A673 (cell line): Measurements from ENCODE around the gene GPR84. TPM values are rescaled to one million over a fixed set of nuclear protein-coding genes. Genes with fewer than 3 reads are reported as not detected.

Experiments used
- BruUV-seq: library from RNA; stranded (reverse); fragments of 400-500 nt; replicated peaks from 2 replicates; lab custom pipeline; 2021; lab: Mats Ljungman, UMichigan
- CTCF ChIA-PET: fragments of 300-600 bp; sonication (Branson Sonifier 250); formaldehyde crosslinking; loops from one replicate; lab custom pipeline; 2022; ENCODE audit warnings: antibody characterized with exemption; lab: Charles Lee
- POLR2A ChIA-PET: fragments of 300-600 bp; sonication (Branson Sonifier 250); formaldehyde crosslinking; loops from one replicate; lab custom pipeline; 2022; ENCODE audit warnings: antibody characterized with exemption; ENCODE audit not compliant: low non-redundant PET; lab: Charles Lee
- DNase-seq: peaks from one replicate; pipeline ENCODE4 v3.0.0-alpha.2; 2015; ENCODE audit warnings: low spot score
- H3K27ac ChIP-seq: fragments of 200-600 bp; sonication (generic); 2 replicates; pipeline ENCODE4 v1.5.1; 2016; ENCODE audit warnings: mixed run types, low read depth, mild to moderate bottlenecking, mixed read lengths, antibody characterized with exemption, low read length; ENCODE audit not compliant: poor library complexity, severe bottlenecking
- H3K27me3 ChIP-seq: fragments of 200-600 bp; sonication (generic); replicated peaks from 2 replicates; pipeline ENCODE4 v1.6.1; 2017; ENCODE audit warnings: mixed run types, low read depth, mild to moderate bottlenecking, mixed read lengths, antibody characterized with exemption, low read length; ENCODE audit not compliant: insufficient read depth, poor library complexity
- H3K36me3 ChIP-seq: fragments of 200-600 bp; sonication (generic); 2 replicates; pipeline ENCODE4 v1.6.1; 2016; ENCODE audit warnings: mixed run types, mild to moderate bottlenecking, mixed read lengths, antibody characterized with exemption, low read length; ENCODE audit not compliant: insufficient read depth, poor library complexity, severe bottlenecking
- H3K4me1 ChIP-seq: fragments of 200-600 bp; sonication (generic); 2 replicates; pipeline ENCODE4 v1.6.1; 2017; ENCODE audit warnings: mixed run types, mild to moderate bottlenecking, mixed read lengths, antibody characterized with exemption, low read length; ENCODE audit not compliant: insufficient read depth, poor library complexity, severe bottlenecking
- H3K4me3 ChIP-seq: fragments of 200-600 bp; sonication (generic); 2 replicates; pipeline ENCODE4 v1.5.1; 2016; ENCODE audit warnings: low read depth, mixed run types, mild to moderate bottlenecking, mixed read lengths, low read length; ENCODE audit not compliant: poor library complexity, severe bottlenecking
- H3K9me3 ChIP-seq: fragments of 200-600 bp; sonication (generic); 2 replicates; pipeline ENCODE4 v1.6.1; 2016; ENCODE audit warnings: mixed run types, low read depth, mild to moderate bottlenecking, mixed read lengths, antibody characterized with exemption, low read length; ENCODE audit not compliant: poor library complexity, severe bottlenecking
- CTCF ChIP-seq: fragments of 300-800, 200-600 bp; sonication (generic); conservative IDR thresholded peaks from 2 replicates; pipeline ENCODE4 v1.5.1; 2017; ENCODE audit warnings: low read depth, mild to moderate bottlenecking, antibody characterized with exemption, low read length, moderate library complexity, mixed read lengths
- EZH2 ChIP-seq: fragments of 200-600 bp; sonication (generic); IDR thresholded peaks from 2 replicates; pipeline ENCODE4 v1.6.1; 2017; ENCODE audit warnings: borderline replicate concordance, low read depth, mild to moderate bottlenecking, mixed read lengths, antibody characterized with exemption, low read length; ENCODE audit not compliant: poor library complexity, severe bottlenecking
- intact Hi-C: fragments of 100-400 bp; cut with micrococcal nuclease; formaldehyde crosslinking; loops from one replicate; pipeline ENCODE4 v1.10.0; 2022; ENCODE audit not compliant: unreplicated experiment
- total RNA-seq: library from RNA; stranded (reverse); gene quantifications from 2 replicates; pipeline ENCODE4 v1.2.3, GENCODE V29; 2021

Gene GPR84
- total RNA-seq, 1 experiment from 2014 or later = not detected

- CTCF ChIA-PET = interaction anchor here (0.6 to 0.7 kb wide), 2 partner anchors 36 to 289 kb away, joined by 3 read pairs; no protein-coding TSS in a partner anchor
- POLR2A ChIA-PET = no interaction called here
- no peak overlapping the region for H3K27ac ChIP-seq
These were observed 8.0 kb upstream of the GPR84 start for GRCh38 chr12:54372113-54372806.

GRCh38 chr12:54371328-54372112, 7.2 kb upstream of the GPR84 start:
- no peak overlapping the region for H3K27ac ChIP-seq
- TF ChIP-seq EZH2 (no peak), CTCF (no peak)
- ChIA-PET CTCF (interaction anchor here (1.1 to 1.8 kb wide), 3 partner anchors 8 to 155 kb away, joined by 3 to 33 read pairs (median 6); no protein-coding TSS in a partner anchor), POLR2A (no interaction called here)
- H3K27me3 ChIP-seq = no peaks in the 10 kb centered on the region
- H3K4me1 ChIP-seq = peaks cover 55% of the 10 kb centered on the region
- BruUV-seq = no TSS peak
- no peaks in the 10 kb centered on the region for H3K9me3 ChIP-seq
- no peak overlapping the region for H3K4me3 ChIP-seq
- DNase-seq = peak; percentile 52
- H3K36me3 ChIP-seq = no peaks in the 10 kb centered on the region
- intact Hi-C loops = loop anchor here (1.0 to 10.0 kb wide), 2 partner anchors 8 to 387 kb away; partner anchors contain the start of gene HOXC10

More at GRCh38 chr12:54372113-54372806, 8.0 kb upstream of the GPR84 start:
- Histone ChIP-seq H3K9me3 (no peaks in the 10 kb centered on the region), H3K4me1 (peaks cover 55% of the 10 kb centered on the region), H3K36me3 (no peaks in the 10 kb centered on the region), H3K4me3 (no peak overlapping the region), H3K27me3 (no peaks in the 10 kb centered on the region)
- TF ChIP-seq CTCF (no peak), EZH2 (no peak)
- BruUV-seq = no TSS peak
- intact Hi-C loops = loop anchor here (10.0 kb wide), 1 partner anchor 387 kb away; the partner anchor contains the start of gene HOXC10
- no peak for DNase-seq

GRCh38 chr12:54370171-54370730, 6.0 kb upstream of the GPR84 start:
- H3K27ac ChIP-seq = no peak overlapping the region
- H3K9me3 ChIP-seq = no peaks in the 10 kb centered on the region
- ChIA-PET POLR2A (no interaction called here), CTCF (interaction anchor here (0.6 to 1.8 kb wide), 13 partner anchors 9 to 625 kb away, joined by 3 to 33 read pairs (median 6); partner anchors contain the start of gene COPZ1)
- DNase-seq = peak; percentile 84
- intact Hi-C loops = loop anchor here (10.0 kb wide), 1 partner anchor 385 kb away; the partner anchor contains the start of gene HOXC10
- no peaks in the 10 kb centered on the region for H3K27me3 ChIP-seq
- no TSS peak for BruUV-seq
- TF ChIP-seq CTCF (peak; percentile 92), EZH2 (no peak)
- no peaks in the 10 kb centered on the region for H3K36me3 ChIP-seq
- H3K4me1 ChIP-seq = peaks cover 54% of the 10 kb centered on the region
- peak overlapping the region; percentile 50 for H3K4me3 ChIP-seq
